Measurements from ENCODE around the gene RIT2. TPM values are rescaled to one million over a fixed set of nuclear protein-coding genes. Genes with fewer than 3 reads are reported as not detected.

The RIT2 gene
- total and polyA plus RNA-seq, 4 donors: not detected

- Histone ChIP-seq H3K27me3 (ENCODE audit: control insufficient read depth in 3 of 3, insufficient read depth in 3 of 3, low read length in 2 of 3) (no peaks in the 10 kb centered on the region), H3K4me1 (ENCODE audit: control insufficient read depth in 5 of 5, insufficient read depth in 5 of 5, low read length in 5 of 5) (no peaks in the 10 kb centered on the region), H3K27ac (ENCODE audit: low read depth in 1 of 2, low read length in 1 of 2) (no peak overlapping the region), H3K9me3 (ENCODE audit: control insufficient read depth in 4 of 4, insufficient read depth in 3 of 4, low read length in 3 of 4) (no peaks in the 10 kb centered on the region), H3K36me3 (ENCODE audit: control insufficient read depth in 4 of 4, insufficient read depth in 4 of 4, low read length in 4 of 4) (no peaks in the 10 kb centered on the region), H3K9ac (ENCODE audit: insufficient read depth in 1 of 2, low read length in 2 of 2) (no peak overlapping the region), H3K4me3 (no peak overlapping the region)
- WGBS, 2 donors: 72 to 87% methylated on average over 2 of the region's 2 CpGs
- ATAC-seq (ENCODE audit: insufficient read depth, low FRiP score) (no peak), DNase-seq (no peak)
- no peak for TF ChIP-seq CTCF (IDR thresholded peaks at IDR 0.05; ENCODE audit: control extremely low read depth, extremely low read depth)
Observed at GRCh38 chr18:43113220-43113895, 2.1 kb downstream of the RIT2 start.

GRCh38 chr18:43108882-43109281 is 6.6 kb downstream of the RIT2 start:
- Histone ChIP-seq H3K9me3 (ENCODE audit: control insufficient read depth in 4 of 4, insufficient read depth in 3 of 4, low read length in 3 of 4) (no peaks in the 10 kb centered on the region), H3K4me3 (no peak overlapping the region), H3K27ac (ENCODE audit: low read depth in 1 of 2, low read length in 1 of 2) (no peak overlapping the region), H3K9ac (ENCODE audit: insufficient read depth in 1 of 2, low read length in 2 of 2) (no peak overlapping the region), H3K36me3 (ENCODE audit: control insufficient read depth in 4 of 4, insufficient read depth in 4 of 4, low read length in 4 of 4) (no peaks in the 10 kb centered on the region), H3K4me1 (ENCODE audit: control insufficient read depth in 5 of 5, insufficient read depth in 5 of 5, low read length in 5 of 5) (no peaks in the 10 kb centered on the region), H3K27me3 (ENCODE audit: control insufficient read depth in 3 of 3, insufficient read depth in 3 of 3, low read length in 2 of 3) (no peaks in the 10 kb centered on the region)
- TF ChIP-seq CTCF (IDR thresholded peaks at IDR 0.05; ENCODE audit: control extremely low read depth, extremely low read depth): no peak
- ATAC-seq (ENCODE audit: insufficient read depth, low FRiP score) (no peak), DNase-seq (no peak)
- WGBS, 2 donors: 49 to 55% methylated on average over 4 of the region's 4 CpGs

- H3K27ac ChIP-seq (ENCODE audit: low read depth in 1 of 2, low read length in 1 of 2): no peak overlapping the region
- H3K4me1 ChIP-seq (ENCODE audit: control insufficient read depth in 5 of 5, insufficient read depth in 5 of 5, low read length in 5 of 5): no peaks in the 10 kb centered on the region
- no peaks in the 10 kb centered on the region for H3K27me3 ChIP-seq (ENCODE audit: control insufficient read depth in 3 of 3, insufficient read depth in 3 of 3, low read length in 2 of 3)
- no peak overlapping the region for H3K9ac ChIP-seq (ENCODE audit: insufficient read depth in 1 of 2, low read length in 2 of 2)
- DNase-seq: no peak
- no peak for TF ChIP-seq CTCF (IDR thresholded peaks at IDR 0.05; ENCODE audit: control extremely low read depth, extremely low read depth)
- no peak overlapping the region for H3K4me3 ChIP-seq
- ATAC-seq (ENCODE audit: insufficient read depth, low FRiP score): no peak
- H3K9me3 ChIP-seq (ENCODE audit: control insufficient read depth in 4 of 4, insufficient read depth in 3 of 4, low read length in 3 of 4): no peaks in the 10 kb centered on the region
- 84 to 85% methylated on average over 4 of the region's 4 CpGs for WGBS, 2 donors
- no peaks in the 10 kb centered on the region for H3K36me3 ChIP-seq (ENCODE audit: control insufficient read depth in 4 of 4, insufficient read depth in 4 of 4, low read length in 4 of 4)
Observed at GRCh38 chr18:43108469-43108868, 7.0 kb downstream of the RIT2 start.

- H3K9ac ChIP-seq (ENCODE audit: insufficient read depth in 1 of 2, low read length in 2 of 2): no peak overlapping the region
- no peak overlapping the region for H3K27ac ChIP-seq (ENCODE audit: low read depth in 1 of 2, low read length in 1 of 2)
- no peaks in the 10 kb centered on the region for H3K36me3 ChIP-seq (ENCODE audit: control insufficient read depth in 4 of 4, insufficient read depth in 4 of 4, low read length in 4 of 4)
- H3K27me3 ChIP-seq (ENCODE audit: control insufficient read depth in 3 of 3, insufficient read depth in 3 of 3, low read length in 2 of 3): no peaks in the 10 kb centered on the region
- DNase-seq (no peak), ATAC-seq (ENCODE audit: insufficient read depth, low FRiP score) (no peak)
- H3K4me1 ChIP-seq (ENCODE audit: control insufficient read depth in 5 of 5, insufficient read depth in 5 of 5, low read length in 5 of 5): no peaks in the 10 kb centered on the region
- WGBS, 2 donors: 90 to 93% methylated on average over 2 of the region's 2 CpGs
- TF ChIP-seq CTCF (IDR thresholded peaks at IDR 0.05; ENCODE audit: control extremely low read depth, extremely low read depth): no peak
- peaks cover 0 to 2% (median 0%) of the 10 kb centered on the region in 4 donors for H3K9me3 ChIP-seq (ENCODE audit: control insufficient read depth in 4 of 4, insufficient read depth in 3 of 4, low read length in 3 of 4)
- no peak overlapping the region for H3K4me3 ChIP-seq
Observed at GRCh38 chr18:43093646-43094045, 21.8 kb downstream of the RIT2 start.

Data from lung (tissue), 12 donors.